Right lobe of liver (tissue), 6 donors: ENCODE data around the gene ITM2C. TPM values are rescaled to one million over a fixed set of nuclear protein-coding genes. Genes with fewer than 3 reads are reported as not detected.

Experiments used
- ATAC-seq, 4 donors: fragments of 200-7000 bp; cut with Tn5 transposase; one replicate each; pipeline ENCODE4 v1.9.1; 2020; ENCODE audit warnings: mild to moderate bottlenecking in 4 of 4, moderate library complexity in 4 of 4
- DNase-seq, 3 donors: peaks; one replicate each; pipeline ENCODE4 v3.0.0-alpha.2; 2020
- H3K27ac ChIP-seq, 3 donors: fragments of 200-600 bp; one replicate each; pipeline ENCODE4 v1.8.0; 2022
- H3K27me3 ChIP-seq, 2 donors: fragments of 200-600 bp; one replicate each; pipeline ENCODE4 v1.8.0; 2022
- H3K36me3 ChIP-seq, 4 donors: fragments of 200-600 bp; sonication (generic) in 1 of 4; one replicate each; pipeline versions ENCODE4 v1.5.1 to v1.8.0; 2017 to 2022; ENCODE audit warnings: control low read depth in 1 of 4
- H3K4me1 ChIP-seq, 4 donors: fragments of 200-600 bp; sonication (generic) in 1 of 4; one replicate each; pipeline versions ENCODE4 v1.5.1 to v1.8.0; 2017 to 2022; ENCODE audit warnings: control low read depth in 1 of 4
- H3K4me3 ChIP-seq, 3 donors: fragments of 200-600 bp; one replicate each; pipeline ENCODE4 v1.8.0; 2022
- H3K9me3 ChIP-seq, 4 donors: fragments of 200-600 bp; sonication (generic) in 1 of 4; one replicate each; pipeline versions ENCODE4 v1.5.1 to v1.8.0; 2017 to 2022; ENCODE audit warnings: control low read depth in 1 of 4
- POLR2A ChIP-seq: fragments of 450-650 bp; IDR thresholded peaks from one replicate; pipeline ENCODE4 v1.6.1; 2017; ENCODE audit warnings: antibody characterized with exemption, mild to moderate bottlenecking
- WGBS: methylation state at CpG from one replicate; pipeline ENCODE4 v1.1.6; 2018; ENCODE audit warnings: low coverage, low lambda C conversion rate; ENCODE audit not compliant: insufficient coverage; ENCODE audit errors: missing lambda C conversion rate; 5-methylcytosine and 5-hydroxymethylcytosine counted together
- intact Hi-C, 2 donors: fragments of 100-400 bp; cut with DNase I; formaldehyde crosslinking; loops; one replicate each; pipeline versions ENCODE4 v1.11.2 to v1.14.1; 2022
- total RNA-seq, 6 experiments: library from RNA; depleted of rRNA in 2 of 6; stranded (reverse); fragments of >200 nt in 2 of 6; fragmentation: NEBNext Ultra II Directional in 3 of 6; extraction: Animal tissue kit (Norgen Biotek cat#: 25700) in 3 of 6; gene quantifications; one replicate each; pipeline versions ENCODE4 v1.1.0 to v1.2.4, GENCODE V29; 2016 to 2023
- TF ChIP-seq, protein P1 (sequence below), 4 donors: fragments of 200-600 bp in 3 of 4; fragments of 450-650 bp in 1 of 4; IDR thresholded peaks; one replicate each; pipeline versions ENCODE4 v1.5.1 to v1.8.0; 2016 to 2022; ENCODE audit warnings: antibody characterized with exemption in 4 of 4, mild to moderate bottlenecking in 2 of 4
- donor health status: DM: no; HTN: yes; CAD: no.
- donor health status: DM: no; HTN: no; CAD: no.
- donor health status: DM: no; HTN: no; CAD: no.
- donor health status: DM: no; HTN: yes; CAD: no.
- donor health status: DM: no; HTN: yes; CAD: no.

ITM2C gene
- total RNA-seq, 6 experiments from 2014 or later: 11.1 to 26.9 (median 24.2) TPM

DNA sequence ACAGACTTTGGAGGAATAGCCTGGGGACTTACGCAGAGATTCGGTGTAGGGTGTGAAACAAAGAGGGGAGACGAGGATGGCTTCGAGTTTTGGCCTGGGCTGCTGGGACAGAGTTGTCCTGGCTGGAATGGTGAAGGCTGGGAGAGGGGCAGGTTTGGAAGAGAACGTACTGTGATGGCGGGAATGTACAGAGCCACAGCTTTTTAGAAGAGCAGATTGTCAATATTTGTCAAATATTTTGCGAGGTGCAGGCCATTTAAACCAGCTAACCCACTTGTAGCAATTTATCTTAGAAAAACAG is 14.4 kb upstream of the ITM2C start:
- TF ChIP-seq POLR2A: no peak
- TF ChIP-seq, protein P1, sequence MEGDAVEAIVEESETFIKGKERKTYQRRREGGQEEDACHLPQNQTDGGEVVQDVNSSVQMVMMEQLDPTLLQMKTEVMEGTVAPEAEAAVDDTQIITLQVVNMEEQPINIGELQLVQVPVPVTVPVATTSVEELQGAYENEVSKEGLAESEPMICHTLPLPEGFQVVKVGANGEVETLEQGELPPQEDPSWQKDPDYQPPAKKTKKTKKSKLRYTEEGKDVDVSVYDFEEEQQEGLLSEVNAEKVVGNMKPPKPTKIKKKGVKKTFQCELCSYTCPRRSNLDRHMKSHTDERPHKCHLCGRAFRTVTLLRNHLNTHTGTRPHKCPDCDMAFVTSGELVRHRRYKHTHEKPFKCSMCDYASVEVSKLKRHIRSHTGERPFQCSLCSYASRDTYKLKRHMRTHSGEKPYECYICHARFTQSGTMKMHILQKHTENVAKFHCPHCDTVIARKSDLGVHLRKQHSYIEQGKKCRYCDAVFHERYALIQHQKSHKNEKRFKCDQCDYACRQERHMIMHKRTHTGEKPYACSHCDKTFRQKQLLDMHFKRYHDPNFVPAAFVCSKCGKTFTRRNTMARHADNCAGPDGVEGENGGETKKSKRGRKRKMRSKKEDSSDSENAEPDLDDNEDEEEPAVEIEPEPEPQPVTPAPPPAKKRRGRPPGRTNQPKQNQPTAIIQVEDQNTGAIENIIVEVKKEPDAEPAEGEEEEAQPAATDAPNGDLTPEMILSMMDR (IDR thresholded peaks at IDR 0.05): no peak
- no peak for ATAC-seq
- H3K9me3 ChIP-seq: no peaks in the 10 kb centered on the region
- no peaks in the 10 kb centered on the region for H3K36me3 ChIP-seq
- peaks cover 0 to 6% (median 0%) of the 10 kb centered on the region in 4 donors for H3K4me1 ChIP-seq
- no peak for DNase-seq
- WGBS: 51% methylated on average over 7 of the region's 7 CpGs
- no peak overlapping the region for H3K4me3 ChIP-seq
- intact Hi-C loops: no loop called here
- peaks cover 0 to 5% of the 10 kb centered on the region in 2 donors for H3K27me3 ChIP-seq
- no peak overlapping the region for H3K27ac ChIP-seq

DNA sequence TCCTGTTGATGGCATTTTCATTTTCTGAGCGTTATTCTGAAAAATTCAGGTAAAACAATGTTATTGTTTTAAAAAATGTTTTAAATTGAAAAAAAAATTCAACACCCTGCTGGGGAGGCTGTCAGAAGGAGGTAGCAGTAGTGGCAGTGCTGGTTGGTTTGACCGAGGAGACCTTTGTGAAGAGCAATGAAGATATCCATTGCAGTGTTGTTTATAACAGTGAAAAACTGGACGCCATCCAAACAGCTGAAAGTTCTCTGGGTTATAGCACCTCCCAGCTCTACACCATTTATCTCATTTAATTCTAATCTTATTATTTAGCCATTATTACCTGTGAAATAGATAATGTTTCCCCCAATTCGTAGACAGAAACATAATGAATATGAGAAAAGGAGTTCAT is 12.6 kb upstream of the ITM2C start:
- 68% methylated on average over 4 of the region's 4 CpGs for WGBS
- Histone ChIP-seq H3K27ac (no peak overlapping the region), H3K4me1 (peaks cover 0 to 6% (median 0%) of the 10 kb centered on the region in 4 donors), H3K4me3 (no peak overlapping the region), H3K36me3 (no peaks in the 10 kb centered on the region), H3K9me3 (no peaks in the 10 kb centered on the region), H3K27me3 (peaks cover 0 to 5% of the 10 kb centered on the region in 2 donors)
- ATAC-seq (no peak), DNase-seq (no peak)
- intact Hi-C loops: no loop called here
- no peak for TF ChIP-seq POLR2A
- TF ChIP-seq, protein P1 (IDR thresholded peaks at IDR 0.05): no peak

DNA sequence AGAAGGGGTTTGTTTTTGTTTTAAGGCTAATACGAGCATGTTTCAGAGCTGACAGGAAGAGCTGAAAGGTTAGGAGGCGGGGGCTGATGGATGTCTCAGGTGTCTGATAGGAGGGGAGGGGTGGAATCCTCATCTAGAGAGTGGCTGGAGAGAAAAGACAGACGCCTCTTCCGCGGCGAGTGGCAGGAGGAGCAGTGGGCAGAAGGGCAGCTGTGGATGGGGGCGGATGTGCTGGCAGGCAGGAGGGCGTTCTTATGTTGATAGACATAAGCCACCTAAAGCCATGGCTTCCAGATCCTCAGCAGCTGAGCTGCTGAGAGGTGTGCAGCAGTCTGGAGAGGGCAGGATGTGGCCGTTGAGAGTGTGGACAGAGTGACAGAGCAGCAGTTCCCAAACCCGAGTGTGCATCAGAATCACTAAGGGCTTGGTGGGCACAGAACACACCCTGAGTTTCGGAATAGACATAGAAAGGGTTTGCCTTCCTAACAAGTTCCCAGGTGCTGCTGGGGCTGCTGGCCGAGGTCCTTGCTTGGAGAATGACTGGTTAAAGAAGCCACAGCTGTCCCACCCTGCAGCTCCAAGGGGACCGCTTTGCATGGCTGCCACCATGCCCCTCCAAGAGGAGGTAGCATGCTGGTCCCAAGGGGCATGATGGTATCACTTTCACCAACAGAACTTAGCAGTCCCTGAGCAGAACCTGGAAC is 3.0 kb upstream of the ITM2C start:
- Histone ChIP-seq H3K27me3 (no peaks in the 10 kb centered on the region), H3K9me3 (no peaks in the 10 kb centered on the region), H3K27ac (no peak overlapping the region), H3K4me1 (no peaks in the 10 kb centered on the region), H3K36me3 (no peaks in the 10 kb centered on the region), H3K4me3 (no peak overlapping the region)
- ATAC-seq: no peak
- intact Hi-C loops: no loop called here
- no peak for DNase-seq
- TF ChIP-seq, protein P1 (IDR thresholded peaks at IDR 0.05): no peak
- TF ChIP-seq POLR2A: no peak
- WGBS: 20% methylated on average over 8 of the region's 13 CpGs

DNA sequence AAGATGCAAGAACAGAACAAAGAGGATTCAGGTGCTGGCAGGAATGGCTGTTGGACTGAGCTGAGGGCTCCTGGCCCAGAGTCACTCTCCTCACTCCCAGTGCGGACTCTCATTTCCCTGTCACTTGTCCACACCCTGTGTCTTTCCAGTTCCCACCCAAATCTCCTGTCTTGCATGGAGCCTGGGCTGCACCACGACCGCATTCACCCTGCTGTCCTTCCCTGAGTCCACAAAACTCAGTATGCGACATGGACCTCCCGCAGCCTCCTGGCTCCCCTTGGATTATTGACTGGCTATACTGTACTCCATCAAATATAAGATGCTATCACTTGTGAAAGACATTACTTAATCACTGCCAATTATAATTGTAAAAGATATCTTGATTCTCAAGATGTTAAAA is 2.5 kb upstream of the ITM2C start:
- ATAC-seq (no peak), DNase-seq (no peak)
- TF ChIP-seq POLR2A: no peak
- TF ChIP-seq, protein P1 (IDR thresholded peaks at IDR 0.05): no peak
- Histone ChIP-seq H3K27ac (no peak overlapping the region), H3K4me1 (no peaks in the 10 kb centered on the region), H3K27me3 (no peaks in the 10 kb centered on the region), H3K4me3 (no peak overlapping the region), H3K36me3 (no peaks in the 10 kb centered on the region), H3K9me3 (no peaks in the 10 kb centered on the region)
- intact Hi-C loops: no loop called here
- 68% methylated on average over 4 of the region's 5 CpGs for WGBS
